HG03378 (cell line): ENCODE data around the gene MARCHF3.
A peak's percentile ranks its signal among the peaks of the same experiment; 100 is the strongest.
"Not testable (repeated sequence)": the region's sequence is repeated elsewhere in the genome, so short reads cannot be mapped to it uniquely, and the experiment has no call there.

Experiments used
- ATAC-seq: cut with Tn5 transposase; IDR thresholded peaks from one replicate; pipeline ENCODE4 v1.9.1; 2021; ENCODE audit warnings: mild to moderate bottlenecking, moderate library complexity; ENCODE audit not compliant: unreplicated experiment

Gene MARCHF3

GRCh38 chr5:127014573-127014972, 15.8 kb downstream of the MARCHF3 start:
- peak; percentile 55 for ATAC-seq

- no peak for ATAC-seq
These were observed 17.0 kb downstream of the MARCHF3 start for GRCh38 chr5:127013407-127013806.

GRCh38 chr5:127012916-127013315, 17.4 kb downstream of the MARCHF3 start:
- no peak for ATAC-seq

- peak; percentile 73 for ATAC-seq
These were observed 18.3 kb downstream of the MARCHF3 start for GRCh38 chr5:127011961-127012644.

GRCh38 chr5:127011153-127011552, 19.2 kb downstream of the MARCHF3 start:
- ATAC-seq: no peak

DNA sequence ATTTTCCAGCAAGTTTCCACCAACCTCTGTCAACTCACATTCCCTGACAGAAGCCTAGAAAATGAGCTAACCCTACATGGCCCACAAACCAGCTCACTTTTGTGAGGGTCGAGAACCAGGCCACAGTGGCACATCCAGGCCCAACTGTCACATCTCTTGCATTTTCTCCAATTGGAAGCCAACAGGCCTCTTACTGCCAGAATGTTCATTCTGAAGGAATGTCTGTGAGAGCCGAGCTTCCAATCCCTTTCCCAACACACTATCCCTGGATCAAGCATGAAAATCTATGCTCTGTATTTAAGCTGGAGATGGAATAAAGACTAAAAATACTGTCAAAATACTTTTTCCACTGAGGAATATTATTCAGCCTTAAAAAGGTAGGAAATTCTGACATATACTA, 20.0 kb downstream of the MARCHF3 start:
- no peak for ATAC-seq

- ATAC-seq: no peak
These were observed 20.6 kb downstream of the MARCHF3 start for GRCh38 chr5:127009784-127010183.

DNA sequence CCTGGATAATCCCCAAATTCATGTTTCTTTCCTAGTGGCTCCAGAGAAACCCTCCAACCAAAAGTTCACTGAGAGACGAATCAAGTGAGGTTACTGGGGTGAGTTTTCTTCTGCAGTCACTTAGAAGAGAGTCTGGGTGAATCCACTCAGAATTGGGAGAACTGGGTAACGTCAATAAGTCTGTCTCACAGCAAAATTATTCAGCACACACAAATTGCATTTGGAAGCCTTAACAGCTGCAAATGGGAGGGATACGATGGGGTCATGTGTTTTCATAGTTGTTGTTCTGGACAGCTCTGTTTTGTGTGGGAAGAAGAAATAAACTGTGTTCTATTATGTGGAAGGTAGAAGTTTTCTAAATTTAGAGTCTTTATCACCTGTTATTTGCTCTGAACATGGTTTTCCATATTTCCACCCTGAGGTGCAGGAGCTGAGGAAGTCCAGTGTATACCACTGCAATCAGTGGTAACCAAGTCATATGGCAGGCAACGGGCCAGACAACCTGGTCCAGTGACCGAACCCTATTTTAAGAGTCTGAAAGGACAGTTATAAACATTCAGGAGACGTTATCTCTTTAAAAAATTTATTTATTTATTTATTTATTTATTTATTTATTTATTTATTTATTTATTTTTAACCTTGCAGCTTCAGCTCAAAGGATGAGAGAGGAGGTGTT, 21.9 kb downstream of the MARCHF3 start:
- ATAC-seq: no peak

DNA sequence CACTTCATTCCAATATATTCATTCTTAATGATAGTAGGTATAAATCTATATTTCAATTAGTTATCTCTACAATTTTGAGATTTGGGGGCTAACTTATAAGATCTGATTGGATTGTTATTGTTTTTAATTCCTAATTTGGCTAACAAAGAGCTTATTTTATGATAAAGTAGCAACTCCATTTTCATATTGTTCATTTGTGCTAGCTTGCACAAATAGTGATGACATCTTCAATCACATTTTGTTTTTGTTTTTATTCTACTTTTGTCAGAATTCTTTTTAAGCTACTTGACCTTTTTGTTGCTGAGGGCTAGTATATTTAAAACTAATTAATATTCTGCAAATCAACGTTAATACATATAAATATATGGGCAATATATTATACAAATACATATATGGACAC, 22.8 kb downstream of the MARCHF3 start:
- ATAC-seq: no peak

- no peak for ATAC-seq
These were observed 23.6 kb downstream of the MARCHF3 start for GRCh38 chr5:127006744-127007143.

GRCh38 chr5:127005282-127005681, 25.1 kb downstream of the MARCHF3 start:
- ATAC-seq: not testable (repeated sequence)

GRCh38 chr5:127004721-127005120, 25.6 kb downstream of the MARCHF3 start:
- no peak for ATAC-seq

DNA sequence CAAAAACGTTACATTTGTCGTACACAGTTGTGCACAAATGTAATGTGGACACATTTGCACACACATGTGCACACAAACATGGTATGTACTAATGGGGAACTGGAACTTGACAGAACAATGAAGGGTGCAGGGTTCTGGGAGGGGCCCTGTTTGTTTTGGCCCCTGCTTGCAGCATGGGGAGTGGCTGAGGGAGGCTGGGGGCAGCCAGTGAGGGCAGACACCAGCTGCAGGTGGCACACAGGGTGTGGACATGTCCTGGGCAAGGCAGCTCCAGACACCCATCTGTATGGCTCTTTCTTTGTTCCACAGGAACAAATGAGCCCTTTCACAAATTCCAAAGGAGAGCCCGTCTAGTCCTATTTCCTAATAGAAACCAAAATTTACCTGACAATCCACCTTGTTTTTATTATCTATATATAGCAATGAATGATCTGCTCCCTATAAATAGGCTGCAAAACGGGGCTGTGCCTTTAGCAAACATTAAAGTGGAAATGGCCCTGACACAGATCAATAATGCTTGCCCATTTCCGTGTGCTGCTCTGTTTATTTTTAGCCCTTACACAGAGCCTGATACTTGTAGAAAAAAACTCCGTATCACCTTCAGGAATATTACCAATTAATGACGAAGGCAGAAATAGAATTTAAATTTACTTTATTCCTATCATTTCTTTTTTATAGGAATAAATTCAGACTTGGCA, 26.4 kb downstream of the MARCHF3 start:
- no peak for ATAC-seq

DNA sequence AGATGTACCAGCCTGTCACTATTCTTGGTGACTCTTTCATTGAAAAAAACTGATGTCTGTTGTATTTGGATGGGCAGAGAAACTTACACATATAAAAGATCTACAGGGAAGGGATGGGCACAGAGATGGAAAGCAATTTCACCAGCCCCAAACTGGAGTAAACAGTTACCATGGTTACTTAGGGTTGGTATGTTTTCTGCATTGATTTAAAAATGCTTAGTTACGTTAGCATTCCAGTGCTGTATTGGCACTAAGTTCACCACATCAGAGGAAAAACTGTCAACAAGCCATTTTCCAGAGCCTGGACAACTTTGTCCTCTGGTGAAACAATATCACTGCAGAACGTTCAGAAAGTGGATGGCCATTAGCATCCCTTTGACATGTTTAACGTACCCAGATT, 28.0 kb downstream of the MARCHF3 start:
- ATAC-seq: no peak

DNA sequence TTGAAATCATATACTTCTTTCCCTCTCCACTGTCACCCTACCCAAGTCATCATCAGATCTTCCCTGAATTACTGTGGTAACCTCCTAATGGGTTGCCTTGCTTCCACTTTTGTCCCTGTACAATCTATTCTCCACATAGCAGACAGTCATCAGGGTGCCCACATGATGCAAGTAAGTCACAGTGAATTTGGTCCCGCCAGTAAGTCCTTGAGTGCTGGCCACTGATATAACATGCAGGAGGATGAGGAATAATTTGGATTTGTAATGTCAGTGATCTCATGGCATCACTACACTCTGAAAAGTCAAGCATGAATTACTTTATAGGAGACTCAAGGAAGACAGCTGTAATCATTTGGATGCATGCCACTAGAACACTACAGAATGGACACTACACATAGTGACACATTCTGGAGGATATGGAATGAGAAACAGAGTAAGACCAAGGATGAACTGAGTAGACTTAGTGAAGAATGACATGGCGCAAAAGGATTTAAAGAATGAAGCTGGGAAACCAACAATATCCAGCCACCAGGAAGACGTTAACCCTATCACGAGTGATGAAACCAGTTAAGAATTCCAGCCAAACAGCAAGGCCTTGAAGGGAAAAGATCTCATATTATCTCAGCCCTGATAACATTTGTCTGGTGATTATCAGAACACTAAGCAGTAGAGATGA, 28.6 kb downstream of the MARCHF3 start:
- no peak for ATAC-seq

- no peak for ATAC-seq
These were observed 31.3 kb downstream of the MARCHF3 start for GRCh38 chr5:126998895-126999570.

DNA sequence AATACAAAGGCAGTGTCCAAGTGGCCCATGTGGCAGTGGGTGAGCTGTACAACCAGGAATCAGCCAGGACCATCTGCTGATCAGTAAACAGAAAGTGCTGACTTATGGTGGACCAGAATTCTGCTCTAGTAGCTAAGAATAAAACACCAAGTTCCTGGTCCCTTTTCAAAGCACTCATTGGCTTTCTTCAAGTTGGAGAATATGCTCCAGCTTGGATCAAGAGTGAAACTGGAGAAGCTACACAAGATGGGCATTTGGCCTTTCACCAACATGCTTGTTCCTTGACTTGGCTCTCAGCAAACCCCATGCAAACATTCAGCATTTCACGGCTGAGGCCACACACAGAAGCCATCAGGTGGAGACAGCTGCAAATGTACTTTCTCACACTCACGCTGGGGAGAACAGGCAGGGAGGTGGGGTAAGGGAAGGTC, 32.1 kb downstream of the MARCHF3 start:
- ATAC-seq: peak; percentile 52

DNA sequence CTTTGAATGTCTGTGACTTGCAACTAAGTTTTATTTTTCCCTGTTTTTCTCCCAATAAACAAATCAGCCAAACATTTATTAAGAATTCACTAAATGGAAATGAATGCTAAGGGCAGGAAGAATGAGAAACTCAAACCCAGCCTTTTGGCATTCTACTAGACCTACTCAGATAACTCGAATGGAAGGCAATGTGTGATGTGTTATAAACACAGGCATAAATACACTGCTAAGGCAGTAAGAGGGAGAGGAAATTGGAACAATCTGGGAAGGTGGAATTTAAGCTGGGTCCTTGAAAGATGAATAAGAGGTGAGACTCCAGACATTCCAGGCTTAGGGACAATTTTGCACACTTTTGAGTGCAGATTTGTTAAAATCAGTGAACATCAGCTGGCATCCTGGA, 34.7 kb downstream of the MARCHF3 start:
- ATAC-seq: no peak

DNA sequence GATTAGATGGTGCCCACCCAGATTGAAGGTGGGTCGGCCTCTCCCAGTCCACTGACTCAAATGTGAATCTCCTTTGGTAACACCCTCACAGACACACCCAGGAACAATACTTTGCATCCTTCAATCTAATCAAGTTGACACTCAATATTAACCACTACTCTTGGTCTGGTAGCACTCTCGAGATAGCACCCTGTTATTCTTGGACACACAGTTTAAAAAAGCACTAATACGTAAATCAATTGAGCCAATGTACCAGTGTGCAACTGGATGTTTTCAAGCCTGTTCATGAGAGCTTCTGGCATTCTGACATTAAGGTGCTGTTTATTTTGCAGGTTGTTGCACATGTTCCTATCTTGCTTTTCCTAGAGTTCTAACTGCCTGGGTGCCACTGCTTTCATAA, 35.3 kb downstream of the MARCHF3 start:
- ATAC-seq: no peak

DNA sequence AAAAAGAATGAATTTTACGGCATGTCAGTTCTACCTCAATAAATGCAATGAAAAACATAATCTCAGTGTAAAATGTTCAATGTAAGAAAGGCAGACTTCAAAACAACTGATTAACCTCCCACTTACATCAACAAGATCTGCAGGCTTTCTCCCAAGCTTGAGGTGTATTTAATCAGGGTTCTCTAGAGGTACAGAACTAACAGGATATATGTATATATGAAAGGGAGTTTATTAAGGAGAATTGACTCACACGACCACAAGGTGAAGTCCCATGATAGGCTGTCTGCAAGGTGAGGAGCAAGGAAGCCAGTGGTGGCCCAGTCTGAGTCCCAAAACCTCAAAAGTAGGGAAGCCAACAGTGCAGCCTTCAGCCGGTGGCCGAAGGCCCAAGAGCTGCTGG, 35.9 kb downstream of the MARCHF3 start:
- no peak for ATAC-seq

- peak; percentile 94 for ATAC-seq
These were observed 42.3 kb downstream of the MARCHF3 start for GRCh38 chr5:126988021-126988569.
